ENCODE results near the gene PTPRK.

Gene PTPRK

GRCh38 chr6:128307671-128308070, 212.7 kb downstream of the PTPRK start:
- TF ChIP-seq CTCF (IDR thresholded peaks at IDR 0.05; ENCODE audit: low read length), result no peak
- TF ChIP-seq EZH2 (IDR thresholded peaks at IDR 0.05; ENCODE audit: borderline replicate concordance, low read length), result no peak
- Histone ChIP-seq H4K20me1 (ENCODE audit: insufficient read depth, low read length) (no peaks in the 10 kb centered on the region), H3K4me2 (ENCODE audit: low read length) (no peak overlapping the region), H3K4me1 (ENCODE audit: insufficient read depth, low read length, severe bottlenecking) (no peaks in the 10 kb centered on the region), H3K79me2 (ENCODE audit: insufficient read depth, low read length) (no peaks in the 10 kb centered on the region), H3K9me2 (ENCODE audit: low read depth, low read length) (no peaks in the 10 kb centered on the region), H3K9me3 (ENCODE audit: low read length) (no peaks in the 10 kb centered on the region), H3K27ac (ENCODE audit: low read depth, low read length, poor library complexity, severe bottlenecking) (no peak overlapping the region), H3K4me3 (ENCODE audit: low read depth, low read length, poor library complexity, severe bottlenecking) (no peak overlapping the region), H3K36me3 (ENCODE audit: insufficient read depth, low read length) (no peaks in the 10 kb centered on the region), H3K9ac (ENCODE audit: low read length) (no peak overlapping the region), H2AFZ (ENCODE audit: low read length) (no peak overlapping the region), H3K27me3 (ENCODE audit: insufficient read depth, low read length) (no peaks in the 10 kb centered on the region), H3F3A (ENCODE audit: insufficient read depth, low read length) (no peaks in the 10 kb centered on the region)

- no peak overlapping the region for H3K27ac ChIP-seq (ENCODE audit: low read depth, low read length, poor library complexity, severe bottlenecking)
- H3K79me2 ChIP-seq (ENCODE audit: insufficient read depth, low read length), result no peaks in the 10 kb centered on the region
- no peak overlapping the region for H3K4me3 ChIP-seq (ENCODE audit: low read depth, low read length, poor library complexity, severe bottlenecking)
- H3K9me2 ChIP-seq (ENCODE audit: low read depth, low read length), result no peaks in the 10 kb centered on the region
- no peaks in the 10 kb centered on the region for H3K4me1 ChIP-seq (ENCODE audit: insufficient read depth, low read length, severe bottlenecking)
- no peak overlapping the region for H3K4me2 ChIP-seq (ENCODE audit: low read length)
- H3K36me3 ChIP-seq (ENCODE audit: insufficient read depth, low read length), result no peaks in the 10 kb centered on the region
- no peak overlapping the region for H2AFZ ChIP-seq (ENCODE audit: low read length)
- H4K20me1 ChIP-seq (ENCODE audit: insufficient read depth, low read length), result no peaks in the 10 kb centered on the region
- H3K9ac ChIP-seq (ENCODE audit: low read length), result no peak overlapping the region
- H3K27me3 ChIP-seq (ENCODE audit: insufficient read depth, low read length), result no peaks in the 10 kb centered on the region
- no peak for TF ChIP-seq CTCF (IDR thresholded peaks at IDR 0.05; ENCODE audit: low read length)
- TF ChIP-seq EZH2 (IDR thresholded peaks at IDR 0.05; ENCODE audit: borderline replicate concordance, low read length), result no peak
- H3K9me3 ChIP-seq (ENCODE audit: low read length), result no peaks in the 10 kb centered on the region
- no peaks in the 10 kb centered on the region for H3F3A ChIP-seq (ENCODE audit: insufficient read depth, low read length)
Observed at GRCh38 chr6:128305976-128306375, 214.4 kb downstream of the PTPRK start.

GRCh38 chr6:128305228-128305627, 215.2 kb downstream of the PTPRK start:
- no peaks in the 10 kb centered on the region for H3F3A ChIP-seq (ENCODE audit: insufficient read depth, low read length)

More at GRCh38 chr6:128305228-128305627, 215.2 kb downstream of the PTPRK start:
- Histone ChIP-seq H3K4me3 (ENCODE audit: low read depth, low read length, poor library complexity, severe bottlenecking) (no peak overlapping the region), H2AFZ (ENCODE audit: low read length) (no peak overlapping the region), H3K36me3 (ENCODE audit: insufficient read depth, low read length) (no peaks in the 10 kb centered on the region), H3K27ac (ENCODE audit: low read depth, low read length, poor library complexity, severe bottlenecking) (no peak overlapping the region), H3K79me2 (ENCODE audit: insufficient read depth, low read length) (no peaks in the 10 kb centered on the region), H3K9me3 (ENCODE audit: low read length) (no peaks in the 10 kb centered on the region), H3K4me2 (ENCODE audit: low read length) (no peak overlapping the region), H3K9ac (ENCODE audit: low read length) (no peak overlapping the region), H3K27me3 (ENCODE audit: insufficient read depth, low read length) (no peaks in the 10 kb centered on the region), H3K4me1 (ENCODE audit: insufficient read depth, low read length, severe bottlenecking) (no peaks in the 10 kb centered on the region), H4K20me1 (ENCODE audit: insufficient read depth, low read length) (no peaks in the 10 kb centered on the region), H3K9me2 (ENCODE audit: low read depth, low read length) (no peaks in the 10 kb centered on the region)
- TF ChIP-seq CTCF (IDR thresholded peaks at IDR 0.05; ENCODE audit: low read length) (no peak), EZH2 (IDR thresholded peaks at IDR 0.05; ENCODE audit: borderline replicate concordance, low read length) (no peak)
